Vagina (tissue), 2 donors: ENCODE results near the gene SLC25A31.

ENCODE experiments used
- POLR2A ChIP-seq, 2 donors: fragments of 450-650 bp; IDR thresholded peaks; one replicate each; pipeline ENCODE4 v1.6.1; 2017; ENCODE audit warnings: antibody characterized with exemption in 2 of 2, mild to moderate bottlenecking in 2 of 2, moderate library complexity in 2 of 2
- POLR2AphosphoS5 ChIP-seq, 2 donors: sonication (generic); formaldehyde crosslinking; IDR thresholded peaks; one replicate each; pipeline ENCODE4 v1.9.0; 2017; ENCODE audit warnings: antibody characterized with exemption in 2 of 2, mild to moderate bottlenecking in 2 of 2, low read depth in 1 of 2; ENCODE audit not compliant: insufficient read depth in 1 of 2
- TF ChIP-seq, protein P1 (sequence below), 3 experiments: fragments of 450-650 bp in 2 of 3; fragments of 200-600 bp in 1 of 3; sonication (generic) in 1 of 3; IDR thresholded peaks; one replicate each; pipeline ENCODE4 v1.5.1; 2017 to 2019; ENCODE audit warnings: antibody characterized with exemption in 3 of 3, mild to moderate bottlenecking in 2 of 3, moderate library complexity in 2 of 3

DNA sequence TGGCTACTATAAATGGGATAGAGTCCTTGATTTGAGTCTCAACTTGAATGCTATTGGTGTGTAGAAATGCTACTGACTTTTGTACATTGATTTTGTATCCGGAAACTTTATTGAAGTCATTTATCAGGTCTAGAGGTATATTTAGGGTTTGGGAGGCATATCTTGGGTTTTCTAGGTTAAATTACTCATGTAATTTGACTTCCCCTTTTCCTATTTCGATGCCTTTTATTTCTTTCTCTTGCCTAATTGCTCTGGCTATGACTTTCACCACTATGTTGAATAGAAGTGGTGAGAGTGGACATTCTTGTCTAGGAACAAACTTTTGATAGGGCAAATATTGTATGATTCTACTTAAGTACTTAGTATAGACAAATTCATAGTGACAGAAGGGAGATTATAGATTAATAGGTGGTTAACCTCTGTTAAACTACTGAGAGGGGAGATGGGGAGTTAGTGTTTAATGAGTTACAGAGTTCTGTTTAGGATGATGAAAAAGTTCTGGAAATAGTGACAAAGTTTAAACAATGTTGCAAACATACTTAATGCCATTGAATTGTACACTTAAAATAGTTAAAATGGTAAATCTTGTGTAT lies 29.1 kb downstream of the SLC25A31 start:
- TF ChIP-seq, protein P1, sequence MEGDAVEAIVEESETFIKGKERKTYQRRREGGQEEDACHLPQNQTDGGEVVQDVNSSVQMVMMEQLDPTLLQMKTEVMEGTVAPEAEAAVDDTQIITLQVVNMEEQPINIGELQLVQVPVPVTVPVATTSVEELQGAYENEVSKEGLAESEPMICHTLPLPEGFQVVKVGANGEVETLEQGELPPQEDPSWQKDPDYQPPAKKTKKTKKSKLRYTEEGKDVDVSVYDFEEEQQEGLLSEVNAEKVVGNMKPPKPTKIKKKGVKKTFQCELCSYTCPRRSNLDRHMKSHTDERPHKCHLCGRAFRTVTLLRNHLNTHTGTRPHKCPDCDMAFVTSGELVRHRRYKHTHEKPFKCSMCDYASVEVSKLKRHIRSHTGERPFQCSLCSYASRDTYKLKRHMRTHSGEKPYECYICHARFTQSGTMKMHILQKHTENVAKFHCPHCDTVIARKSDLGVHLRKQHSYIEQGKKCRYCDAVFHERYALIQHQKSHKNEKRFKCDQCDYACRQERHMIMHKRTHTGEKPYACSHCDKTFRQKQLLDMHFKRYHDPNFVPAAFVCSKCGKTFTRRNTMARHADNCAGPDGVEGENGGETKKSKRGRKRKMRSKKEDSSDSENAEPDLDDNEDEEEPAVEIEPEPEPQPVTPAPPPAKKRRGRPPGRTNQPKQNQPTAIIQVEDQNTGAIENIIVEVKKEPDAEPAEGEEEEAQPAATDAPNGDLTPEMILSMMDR (IDR thresholded peaks at IDR 0.05): no peak
- TF ChIP-seq POLR2A (IDR thresholded peaks at IDR 0.05): no peak
- no peak for TF ChIP-seq POLR2AphosphoS5 (IDR thresholded peaks at IDR 0.05; ENCODE audit: insufficient read depth in 1 of 2, low read depth in 1 of 2)
